Measurements from ENCODE around the gene HTR1B.

Gene HTR1B

GRCh38 chr6:77482981-77483380 lies 19.7 kb upstream of the HTR1B start:
- ChIA-PET POLR2A (no interaction called here), CTCF (interaction anchor here (1.1 kb wide), 1 partner anchor 1590 kb away, joined by 3 read pairs; no protein-coding TSS in a partner anchor)
- no peak for TF ChIP-seq CTCF (IDR thresholded peaks at IDR 0.05; ENCODE audit: insufficient read depth, low read length, missing control alignments)
- DNase-seq (ENCODE audit: low read depth, low spot score) = no peak
- H3K4me3 ChIP-seq (ENCODE audit: low read depth, low read length) = no peak overlapping the region

GRCh38 chr6:77474973-77475372 lies 11.7 kb upstream of the HTR1B start:
- H3K4me3 ChIP-seq (ENCODE audit: low read depth, low read length) = no peak overlapping the region
- no peak for TF ChIP-seq CTCF (IDR thresholded peaks at IDR 0.05; ENCODE audit: insufficient read depth, low read length, missing control alignments)
- ChIA-PET CTCF (interaction anchor here (2.5 kb wide), 1 partner anchor 9 kb away, joined by 14 read pairs; no protein-coding TSS in a partner anchor), POLR2A (no interaction called here)
- no peak for DNase-seq (ENCODE audit: low read depth, low spot score)

- TF ChIP-seq CTCF (IDR thresholded peaks at IDR 0.05; ENCODE audit: insufficient read depth, low read length, missing control alignments) = no peak
- CTCF ChIA-PET = interaction anchor here (2.5 kb wide), 1 partner anchor 8 kb away, joined by 14 read pairs; no protein-coding TSS in a partner anchor
These were observed 11.1 kb upstream of the HTR1B start for GRCh38 chr6:77474286-77474956.

GRCh38 chr6:77470983-77471382 lies 7.7 kb upstream of the HTR1B start:
- no peak overlapping the region for H3K4me3 ChIP-seq (ENCODE audit: low read depth, low read length)
- TF ChIP-seq CTCF (IDR thresholded peaks at IDR 0.05; ENCODE audit: insufficient read depth, low read length, missing control alignments) = no peak
- POLR2A ChIA-PET = no interaction called here
- CTCF ChIA-PET = interaction anchor here (1.5 to 3.2 kb wide), 2 partner anchors 13 to 1339 kb away, joined by 3 to 8 read pairs; no protein-coding TSS in a partner anchor
- no peak for DNase-seq (ENCODE audit: low read depth, low spot score)

More at GRCh38 chr6:77474286-77474956, 11.1 kb upstream of the HTR1B start:
- no peak overlapping the region for H3K4me3 ChIP-seq (ENCODE audit: low read depth, low read length)
- DNase-seq (ENCODE audit: low read depth, low spot score) = no peak
- POLR2A ChIA-PET = no interaction called here

- ChIA-PET POLR2A (no interaction called here), CTCF (interaction anchor here (0.8 to 1.4 kb wide), 2 partner anchors 13 to 1534 kb away, joined by 3 to 4 read pairs; no protein-coding TSS in a partner anchor)
- no peak overlapping the region for H3K4me3 ChIP-seq (ENCODE audit: low read depth, low read length)
- no peak for DNase-seq (ENCODE audit: low read depth, low spot score)
- no peak for TF ChIP-seq CTCF (IDR thresholded peaks at IDR 0.05; ENCODE audit: insufficient read depth, low read length, missing control alignments)
These were observed 5.6 kb upstream of the HTR1B start for GRCh38 chr6:77468939-77469338.

All from AG04449 (cell line).